Glomerular visceral epithelial cell (primary cell): Measurements from ENCODE around the gene C16orf90.

Source experiments
- DNase-seq: peaks from one replicate; pipeline ENCODE4 v3.0.0-alpha.2; 2016; ENCODE audit errors: extremely low spot score

The C16orf90 gene

GRCh38 chr16:3465911-3466584 lies 29.2 kb downstream of the C16orf90 start:
- DNase-seq = no peak

GRCh38 chr16:3465301-3465700 lies 30.0 kb downstream of the C16orf90 start:
- DNase-seq = no peak

GRCh38 chr16:3461151-3461550 lies 34.1 kb downstream of the C16orf90 start:
- no peak for DNase-seq

GRCh38 chr16:3460585-3460984 lies 34.7 kb downstream of the C16orf90 start:
- DNase-seq = no peak

GRCh38 chr16:3460121-3460520 lies 35.2 kb downstream of the C16orf90 start:
- no peak for DNase-seq

GRCh38 chr16:3459401-3460090 lies 35.7 kb downstream of the C16orf90 start:
- DNase-seq = peak; percentile 10

- DNase-seq = peak; percentile 56
Observed at GRCh38 chr16:3458852-3459361, 36.4 kb downstream of the C16orf90 start.

- DNase-seq = peak; percentile 8
Observed at GRCh38 chr16:3458278-3458851, 36.9 kb downstream of the C16orf90 start.

GRCh38 chr16:3457434-3458252 lies 37.6 kb downstream of the C16orf90 start:
- DNase-seq = peak; percentile 90

- DNase-seq = no peak
Observed at GRCh38 chr16:3454631-3455147, 40.6 kb downstream of the C16orf90 start.

- peak; percentile 9 for DNase-seq
Observed at GRCh38 chr16:3454093-3454492, 41.2 kb downstream of the C16orf90 start.

GRCh38 chr16:3444032-3444388 lies 51.3 kb downstream of the C16orf90 start:
- DNase-seq = peak; percentile 31
